NCI-H2171 (cell line): ENCODE results near the gene FGF12.

ENCODE experiments used
- DNase-seq: peaks from one replicate; lab custom pipeline; 2025; lab: John Stamatoyannopoulos, UW

FGF12 gene

DNA sequence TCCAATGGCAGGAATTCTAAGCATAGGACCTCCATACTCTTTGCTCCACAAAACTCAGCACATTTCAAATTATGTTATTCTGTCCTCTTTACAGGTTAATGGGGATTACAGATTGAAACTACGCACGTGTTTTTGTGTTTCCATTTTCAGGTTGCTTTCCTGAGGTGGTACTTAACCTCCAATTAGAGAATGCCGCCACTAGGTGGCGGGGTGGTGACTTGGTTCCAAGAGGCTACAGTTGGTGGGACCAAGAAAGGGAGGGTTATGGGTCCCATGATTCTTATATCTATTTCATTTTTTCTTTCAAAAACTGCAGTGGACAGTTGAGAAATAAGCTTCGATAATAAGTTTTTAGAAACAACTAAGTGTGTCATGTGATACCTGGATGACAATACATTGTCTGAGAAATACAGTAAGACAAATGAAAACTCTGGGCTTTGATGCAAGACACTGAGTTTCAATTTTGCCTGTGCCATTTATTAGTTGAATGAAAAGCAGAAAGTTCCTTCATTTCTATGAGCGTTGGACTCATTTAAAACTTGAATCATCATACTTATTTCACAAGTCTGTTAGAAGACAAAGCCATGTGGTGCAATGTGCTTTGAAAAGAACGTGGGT, 539.0 kb downstream of the FGF12 start:
- peak; percentile 46 for DNase-seq

DNA sequence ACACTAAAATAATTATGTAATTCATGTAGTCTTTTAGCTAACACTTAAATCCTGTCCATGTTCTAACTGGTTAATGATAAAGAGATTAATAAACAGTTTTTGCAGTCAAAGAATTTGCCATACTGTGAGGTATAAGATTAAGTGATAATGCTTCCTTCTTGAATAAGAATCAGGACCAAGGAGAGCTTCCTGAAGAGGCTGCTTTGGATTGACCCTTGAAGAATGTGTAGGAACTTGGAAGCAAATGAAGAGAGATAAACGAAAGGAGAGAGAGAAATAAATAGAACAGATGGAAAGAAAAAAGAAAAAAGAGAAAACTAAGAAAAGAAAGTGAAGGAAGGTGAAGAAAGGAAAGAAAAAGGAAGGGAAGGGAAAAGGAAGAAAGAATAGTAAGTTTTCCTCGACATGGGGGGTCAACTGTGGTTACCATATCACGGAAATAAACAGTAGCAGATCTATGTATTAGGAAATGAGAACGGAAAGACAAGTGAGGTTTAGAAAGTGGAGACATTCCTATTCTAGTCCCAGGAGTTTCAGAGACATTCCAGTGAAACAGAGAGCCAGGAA, 539.8 kb downstream of the FGF12 start:
- no peak for DNase-seq

DNA sequence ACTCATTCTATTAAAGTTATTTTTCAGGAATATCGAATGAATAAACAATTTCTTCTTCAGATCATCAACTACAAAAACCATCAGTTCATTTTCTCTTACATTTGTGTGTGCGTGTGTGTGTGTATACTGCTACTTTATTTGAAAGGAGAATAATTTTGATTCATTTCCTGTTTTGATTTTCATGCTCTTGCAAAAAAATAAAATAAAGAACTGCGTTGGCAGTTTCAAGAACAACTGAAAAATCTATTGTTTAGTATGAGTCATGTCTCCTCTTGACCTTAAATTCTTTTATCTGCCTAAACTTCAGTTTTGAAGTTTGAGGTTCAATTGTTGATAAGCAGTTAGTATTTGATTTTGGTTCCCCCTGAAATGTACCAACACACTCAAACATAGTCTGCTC, 540.8 kb downstream of the FGF12 start:
- DNase-seq, result no peak

DNA sequence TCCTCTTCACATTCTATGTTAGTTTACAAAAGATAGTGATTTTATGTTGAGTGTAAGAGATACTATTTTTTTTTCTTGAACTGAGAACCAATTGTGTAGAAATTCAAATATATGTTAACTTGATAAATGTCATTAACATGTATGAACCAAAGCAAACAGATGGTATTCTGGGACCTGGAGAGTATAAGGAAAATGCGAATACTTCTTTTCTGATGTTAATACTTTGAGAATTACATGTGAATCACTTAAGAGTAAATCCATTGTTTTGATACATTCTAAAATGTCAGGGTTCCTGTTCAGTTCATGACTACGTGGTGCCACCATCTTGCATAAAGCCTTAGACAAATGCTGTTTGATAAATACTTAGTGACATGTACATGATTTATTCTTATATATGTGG, 541.3 kb downstream of the FGF12 start:
- DNase-seq, result no peak

DNA sequence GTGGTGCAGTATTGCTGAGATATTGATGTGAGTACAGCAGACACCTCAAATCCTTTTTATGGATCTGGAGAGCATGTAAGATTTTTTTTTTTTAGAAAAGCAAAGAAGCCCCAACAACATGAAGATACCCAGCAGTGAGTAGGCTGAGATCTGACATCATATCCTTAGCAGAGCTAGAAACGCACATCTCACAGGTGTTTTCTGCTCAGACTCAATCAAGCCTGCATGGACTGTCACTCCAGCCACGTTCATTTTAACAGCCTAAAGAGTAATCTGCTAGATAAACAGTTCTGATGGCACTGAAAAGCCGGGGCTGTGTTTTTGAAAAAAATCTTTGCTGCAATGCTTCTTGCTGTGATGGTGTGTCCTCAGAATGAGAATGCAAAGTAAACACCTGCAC, 544.2 kb downstream of the FGF12 start:
- no peak for DNase-seq

DNA sequence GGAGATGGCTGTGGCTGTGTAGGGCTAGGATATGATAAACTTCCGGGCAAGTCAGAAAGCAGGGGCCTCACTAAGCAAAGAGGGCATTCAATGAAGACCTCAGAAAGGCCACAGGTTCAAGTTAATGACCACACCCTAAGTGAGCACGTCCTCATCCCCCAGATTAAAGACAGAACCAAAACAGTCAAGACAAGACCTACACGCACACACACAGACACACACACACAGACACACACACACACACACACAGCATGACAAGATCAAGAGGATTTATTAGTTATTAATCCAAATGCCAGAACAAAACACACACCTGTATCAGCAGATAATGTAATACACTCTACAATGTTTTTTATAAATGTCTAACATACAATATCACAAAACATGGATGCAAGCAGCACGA, 546.2 kb downstream of the FGF12 start:
- no peak for DNase-seq

DNA sequence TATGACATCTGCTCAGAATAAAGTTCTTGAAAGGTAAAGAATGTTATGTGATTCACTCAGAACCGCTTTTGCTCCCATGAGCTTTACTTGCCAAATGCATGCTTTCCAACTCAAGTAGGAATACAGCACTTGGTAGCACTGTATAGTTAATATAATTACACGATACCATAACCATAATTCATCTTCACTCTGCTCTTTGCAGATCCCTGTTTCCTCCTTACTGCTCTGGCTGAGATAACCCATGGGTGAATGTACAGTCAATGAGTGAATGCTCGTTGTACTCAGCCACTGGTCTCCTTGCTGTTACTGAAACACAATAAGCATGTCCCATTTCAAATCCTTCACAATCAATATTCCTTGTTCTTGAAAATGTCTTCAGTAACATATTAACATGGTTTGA, 550.0 kb downstream of the FGF12 start:
- DNase-seq, result no peak

DNA sequence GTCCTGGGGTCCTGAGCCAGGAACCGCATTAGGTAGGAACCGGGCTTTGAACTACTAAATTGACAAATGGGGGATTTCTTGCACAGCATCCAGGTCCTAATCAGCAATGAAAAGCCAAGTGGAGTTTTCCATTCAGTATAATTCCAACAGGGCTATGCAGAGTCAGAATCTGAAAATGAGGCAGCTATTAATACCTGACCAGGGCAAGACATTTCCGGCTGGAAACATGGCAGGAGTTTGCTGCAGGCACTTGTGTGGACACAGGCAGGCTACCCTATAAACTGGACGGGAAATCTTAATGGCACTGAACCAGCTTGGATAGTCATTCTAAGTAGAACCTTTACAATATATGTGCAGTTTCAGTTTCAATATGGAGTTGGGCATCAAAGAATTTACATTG, 553.1 kb downstream of the FGF12 start:
- no peak for DNase-seq

DNA sequence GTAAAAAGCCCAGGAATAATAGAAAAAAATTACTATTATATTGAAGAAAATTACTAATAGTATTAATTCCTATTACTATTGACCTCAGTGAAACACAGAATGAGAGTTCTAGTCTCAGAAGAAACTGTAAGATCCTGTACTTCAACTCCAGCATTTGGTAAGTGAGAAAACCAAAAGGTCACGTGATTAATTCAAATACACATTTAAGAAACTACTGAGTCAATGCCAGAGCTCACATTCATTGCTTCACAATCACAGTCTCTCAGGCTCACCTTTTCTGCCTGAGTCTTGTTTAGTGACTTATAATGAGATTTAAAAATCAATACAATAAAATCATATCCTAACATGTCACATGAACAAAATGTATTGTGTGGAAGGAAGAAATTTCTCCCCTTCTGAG, 556.1 kb downstream of the FGF12 start:
- no peak for DNase-seq

DNA sequence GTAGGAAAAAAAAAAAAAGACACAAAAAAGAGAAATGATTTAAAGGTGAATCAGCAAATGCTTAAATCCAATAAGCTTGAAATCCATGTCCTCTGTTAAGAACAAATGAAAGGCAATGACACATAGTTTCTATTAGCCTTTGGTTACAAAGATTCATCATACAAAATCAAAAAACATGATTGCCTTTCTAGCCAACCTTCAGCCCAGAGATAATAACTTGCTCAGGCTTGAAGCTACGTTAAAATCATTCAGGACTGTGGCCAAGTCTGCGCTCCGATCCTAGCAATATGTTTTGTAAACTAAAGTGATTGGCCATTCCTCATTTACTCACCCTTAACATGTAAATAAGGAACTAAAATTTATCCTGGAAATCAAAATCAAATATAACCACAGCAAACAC, 556.7 kb downstream of the FGF12 start:
- no peak for DNase-seq

DNA sequence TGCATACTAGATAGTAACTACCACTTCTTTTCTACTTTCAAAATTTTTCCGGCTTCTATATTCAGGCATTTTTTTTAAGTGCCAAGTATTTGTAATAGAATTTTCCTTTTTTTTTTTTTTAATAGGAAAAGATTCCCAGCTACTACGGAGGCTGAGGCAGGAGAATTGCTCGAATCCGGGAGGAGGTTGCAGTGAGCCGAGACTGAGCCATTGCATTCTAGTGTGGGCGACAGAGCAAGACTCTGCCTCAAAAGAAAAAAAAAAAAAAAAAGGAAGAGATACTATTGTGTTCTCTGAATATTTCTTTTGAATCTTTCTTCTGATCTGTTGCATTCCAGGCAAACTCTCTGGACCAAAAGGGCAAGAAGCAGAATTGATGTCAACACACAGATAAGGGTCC, 557.3 kb downstream of the FGF12 start:
- no peak for DNase-seq

DNA sequence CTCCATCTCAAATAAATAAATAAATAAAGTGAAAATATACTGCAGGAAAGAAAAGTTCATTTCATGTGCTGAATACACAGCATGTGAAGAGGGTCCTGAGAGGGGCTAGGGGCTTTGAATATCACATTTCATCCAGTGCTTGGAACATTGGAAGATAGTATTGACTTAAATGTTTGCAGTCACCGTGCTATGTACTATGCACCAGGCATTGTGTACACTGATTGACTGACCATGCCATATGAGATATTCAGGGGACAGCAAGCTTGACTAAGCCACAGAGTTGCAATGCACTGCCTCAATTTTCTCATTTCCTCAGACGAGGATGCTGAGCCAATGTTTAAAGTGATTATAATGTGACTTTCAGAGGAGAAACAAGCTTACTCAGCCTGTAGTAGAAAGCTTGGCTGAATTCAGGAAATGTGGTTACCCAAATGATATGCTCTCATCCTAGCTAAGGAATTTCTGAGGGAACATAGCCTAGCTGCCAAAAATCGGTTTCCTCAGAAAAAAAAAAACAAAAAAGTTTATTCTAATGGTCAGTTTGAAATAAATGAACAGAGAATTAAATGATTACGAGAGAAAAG, 557.9 kb downstream of the FGF12 start:
- DNase-seq, result no peak

DNA sequence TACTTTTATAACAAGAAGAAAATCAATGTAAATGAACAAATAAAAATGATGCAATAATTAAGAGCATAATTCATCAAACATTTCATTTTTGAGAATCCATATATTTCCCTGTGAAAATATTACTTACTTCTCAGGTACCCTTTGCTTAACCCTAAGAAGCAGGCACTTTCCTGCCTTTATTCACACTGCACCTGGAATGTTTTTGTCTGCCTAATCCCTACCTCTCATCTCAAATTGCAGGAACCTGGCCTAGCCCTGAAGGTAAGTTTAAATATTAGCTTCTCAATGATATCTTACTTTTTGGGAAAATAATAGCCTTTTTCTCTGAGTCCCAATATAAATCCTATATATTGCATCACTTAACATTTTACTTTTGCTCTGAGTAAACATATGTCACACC, 559.1 kb downstream of the FGF12 start:
- DNase-seq, result no peak

DNA sequence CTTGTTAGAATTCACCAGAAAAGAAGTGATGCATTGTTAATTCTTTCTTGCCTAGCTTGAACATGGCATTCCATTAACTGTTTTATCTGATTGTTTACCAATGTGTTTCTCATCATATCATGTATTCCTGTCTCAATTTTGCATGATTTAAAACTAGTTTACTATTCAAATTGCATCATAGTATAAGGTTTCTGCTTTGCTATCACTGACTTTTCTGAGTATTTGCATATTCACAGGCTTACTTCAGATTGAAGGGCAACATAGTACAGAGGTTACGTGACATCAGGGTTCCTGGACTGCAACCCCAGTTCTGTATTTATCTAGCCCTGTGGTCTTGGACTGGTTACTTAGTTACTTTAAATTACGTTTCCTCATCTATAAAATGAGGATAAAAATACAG, 561.8 kb downstream of the FGF12 start:
- no peak for DNase-seq

DNA sequence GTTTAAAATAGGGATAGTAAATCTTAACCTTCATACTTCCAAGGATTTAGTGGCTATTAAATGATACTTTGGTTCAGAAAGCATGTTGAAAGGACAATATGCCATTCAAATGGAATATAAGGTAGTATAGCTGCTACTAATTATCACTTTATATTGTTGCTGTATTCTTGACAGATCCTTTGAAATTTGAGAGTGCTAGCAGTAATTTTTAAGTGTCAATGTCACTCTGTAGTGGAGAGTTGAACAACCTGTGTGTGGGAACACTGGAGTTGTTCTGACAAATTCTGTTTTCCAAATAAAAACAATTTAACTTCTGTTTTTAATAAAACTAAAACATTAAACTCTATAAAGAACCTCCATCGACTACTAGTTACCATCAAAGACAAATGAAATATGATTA, 565.7 kb downstream of the FGF12 start:
- no peak for DNase-seq

DNA sequence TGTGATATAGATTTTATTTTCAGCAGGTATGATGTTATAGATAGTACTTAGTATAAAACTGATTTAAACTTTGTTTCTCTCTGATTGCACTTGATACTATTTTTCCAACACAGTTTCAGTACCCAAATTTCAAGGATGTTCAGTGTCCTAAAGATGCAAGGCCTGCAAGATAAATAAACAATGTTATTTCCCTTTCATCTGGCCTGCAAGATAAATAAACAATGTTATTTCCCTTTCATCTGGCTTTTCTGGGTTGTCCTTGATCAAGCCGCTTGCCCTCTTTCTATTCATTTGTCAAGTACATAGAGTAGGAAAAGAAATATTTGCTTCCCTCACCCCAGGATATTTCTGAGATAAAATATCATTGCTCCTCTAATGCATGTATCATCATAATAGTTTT, 571.0 kb downstream of the FGF12 start:
- no peak for DNase-seq

DNA sequence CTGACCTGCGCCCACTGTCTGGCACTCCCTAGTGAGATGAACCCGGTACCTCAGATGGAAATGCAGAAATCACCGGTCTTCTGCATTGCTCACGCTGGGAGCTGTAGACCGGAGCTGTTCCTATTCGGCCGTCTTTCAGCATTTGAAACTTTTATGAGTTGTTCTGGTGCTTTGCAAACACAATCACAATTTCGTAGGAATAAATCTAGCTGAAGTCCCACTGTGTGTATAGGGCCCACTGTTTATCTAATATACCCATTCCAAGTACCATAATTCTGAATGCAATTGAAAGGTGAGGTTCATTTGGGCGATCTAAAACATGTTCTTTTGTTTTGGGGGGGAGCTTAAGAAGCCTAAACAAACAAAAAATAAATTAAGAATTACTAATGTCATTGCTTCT, 572.1 kb downstream of the FGF12 start:
- DNase-seq, result no peak

DNA sequence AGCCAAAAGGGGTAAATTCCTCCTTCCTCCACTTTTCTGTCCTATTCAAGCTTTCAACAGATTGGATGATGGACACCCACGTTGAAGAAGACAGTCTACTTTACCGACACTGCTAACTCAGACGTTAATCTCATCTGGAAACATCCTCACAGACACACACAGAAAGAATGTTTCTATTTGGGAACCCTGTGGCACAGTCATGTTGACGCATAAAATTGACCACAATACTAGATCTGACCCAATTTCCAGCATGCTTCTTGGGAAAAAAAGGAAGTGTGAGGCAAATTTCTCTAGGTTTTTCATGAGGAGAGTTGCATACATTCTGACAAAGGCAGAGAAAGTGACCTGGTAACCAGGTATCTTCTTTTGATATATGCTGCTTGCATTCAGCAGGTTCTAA, 594.1 kb downstream of the FGF12 start:
- no peak for DNase-seq

DNA sequence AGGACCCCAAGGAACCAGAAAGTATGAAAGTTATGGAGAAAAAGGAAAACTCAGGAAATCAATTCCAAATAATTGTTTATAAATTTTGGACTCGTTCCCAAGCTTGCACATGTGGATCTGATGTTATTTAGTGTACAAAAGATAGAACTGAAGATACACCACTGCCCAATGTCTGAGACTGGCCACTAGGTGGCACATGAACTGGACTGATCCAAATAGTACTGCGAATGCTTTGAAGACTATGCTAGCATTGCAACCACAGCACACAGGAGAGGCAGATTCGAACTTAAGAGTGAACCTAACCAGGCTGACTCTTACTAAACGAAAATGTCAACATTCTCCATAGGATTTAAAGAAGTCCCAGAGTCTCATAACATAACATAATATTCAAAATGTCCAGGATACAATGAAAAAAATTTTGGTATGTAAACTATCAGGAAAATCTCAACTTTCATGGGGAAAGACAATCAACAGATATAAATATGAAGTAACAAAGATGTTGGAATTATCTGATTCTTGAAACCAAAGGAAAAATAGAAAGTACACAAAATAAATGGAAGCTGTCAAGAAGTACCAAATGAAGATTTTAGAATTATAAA, 596.7 kb downstream of the FGF12 start:
- DNase-seq, result peak; percentile 2

DNA sequence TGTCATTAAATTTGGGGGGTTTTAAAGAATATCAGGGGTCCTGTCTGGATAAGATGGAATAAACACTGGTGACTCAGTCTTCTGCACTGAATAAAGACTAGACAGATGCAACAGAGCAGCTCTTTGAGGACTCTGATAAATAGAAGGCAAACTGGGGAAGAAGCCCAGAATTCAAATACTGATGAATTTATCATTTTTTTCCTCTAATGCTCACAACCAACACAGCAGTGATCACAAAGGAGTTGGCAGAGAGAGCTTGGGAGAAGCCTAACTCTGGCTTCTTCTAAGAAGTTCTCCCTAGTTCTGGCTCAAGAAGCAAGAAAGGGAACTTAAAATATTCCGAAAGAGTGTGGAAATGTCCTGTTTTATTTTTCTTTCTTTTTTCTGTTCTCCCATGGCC, 597.8 kb downstream of the FGF12 start:
- no peak for DNase-seq

DNA sequence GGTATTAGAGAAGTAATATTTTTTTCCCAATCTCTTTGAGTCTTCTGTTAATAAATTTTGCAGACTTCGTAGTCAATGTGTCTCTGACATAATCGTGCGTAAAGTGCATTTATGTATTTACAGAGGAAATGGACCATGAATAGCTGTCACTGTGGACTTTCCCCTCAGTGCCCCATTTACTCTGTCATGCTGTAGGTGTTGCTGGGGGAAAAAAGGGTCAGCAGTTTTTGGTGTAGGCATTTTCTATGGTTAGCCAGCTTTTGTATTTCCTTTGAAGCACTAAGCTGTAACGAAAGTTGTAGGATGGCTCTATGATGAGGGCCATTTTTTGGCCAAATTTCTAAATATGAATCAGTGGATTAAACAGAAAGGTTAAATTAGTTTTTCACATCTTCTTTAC, 598.4 kb downstream of the FGF12 start:
- no peak for DNase-seq

DNA sequence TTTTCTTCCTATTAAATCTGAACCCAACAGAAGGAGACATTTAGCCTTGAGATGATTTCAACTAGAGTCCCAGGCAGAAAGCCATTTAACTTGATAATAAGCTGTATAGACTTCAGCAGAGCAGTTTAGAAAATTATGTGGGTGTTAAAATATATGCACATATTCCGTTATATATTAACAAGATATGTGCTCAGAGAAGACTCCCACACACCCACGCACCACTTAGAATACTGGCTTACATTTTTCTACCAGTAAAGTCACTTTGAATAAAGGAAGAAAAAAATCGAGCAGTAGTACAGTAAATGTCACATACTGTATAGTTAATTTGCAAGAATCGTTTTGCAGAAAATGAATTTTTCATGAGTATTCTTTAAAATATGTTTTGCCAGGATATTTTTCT, 599.3 kb downstream of the FGF12 start:
- no peak for DNase-seq

DNA sequence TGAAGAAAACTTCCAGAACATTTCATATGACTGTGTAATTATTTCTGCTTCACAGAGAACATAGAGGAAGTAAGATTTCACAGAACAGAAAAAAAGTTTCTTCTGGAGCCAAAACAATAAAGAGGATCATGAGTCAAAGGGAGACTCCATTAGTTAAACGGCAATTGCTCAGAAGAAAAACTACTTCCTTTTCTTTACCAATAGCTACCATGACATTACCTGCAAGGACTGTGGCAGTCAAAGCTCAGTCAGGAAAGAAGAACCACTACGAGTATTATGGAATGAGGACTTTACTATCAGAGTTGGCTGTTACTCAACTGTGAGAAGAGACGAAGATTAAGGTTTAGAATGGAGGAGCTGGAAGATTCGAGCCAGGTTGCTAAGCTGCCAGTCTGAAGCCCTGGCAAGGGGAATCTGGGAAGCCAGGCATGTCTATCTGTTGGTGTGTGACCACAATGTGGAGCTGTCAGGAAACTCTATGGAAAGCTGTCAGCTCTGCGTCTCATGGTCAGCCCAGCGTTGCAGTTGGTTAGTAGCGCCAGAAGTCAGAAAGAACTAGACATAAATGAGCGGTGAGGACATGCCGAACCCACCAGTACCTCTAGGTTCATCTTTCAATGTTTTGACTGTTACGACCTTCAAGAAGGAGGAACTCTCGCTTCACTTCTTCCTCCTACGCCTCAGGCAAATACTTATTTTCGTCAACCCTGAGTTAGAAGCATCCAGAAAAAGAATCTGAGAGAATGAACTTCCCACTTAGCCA, 604.3 kb downstream of the FGF12 start:
- no peak for DNase-seq
